ENCODE results near the gene FFAR2. TPM values are rescaled to one million over a fixed set of nuclear protein-coding genes. Genes with fewer than 3 reads are reported as not detected.
A peak's percentile ranks its signal among the peaks of the same experiment; 100 is the strongest.

Gene FFAR2
- total RNA-seq, 1 donor from 2014 or later: 0.16 TPM

- no peak for DNase-seq
Measured at GRCh38 chr19:35490364-35490763, 42.3 kb downstream of the FFAR2 start, which contains the start of gene KRTDAP. KRTDAP (minus strand) TSS chr19:35490464; CDS start chr19:35490442, 22 bp downstream.

GRCh38 chr19:35491836-35492360 lies 43.8 kb downstream of the FFAR2 start:
- DNase-seq: no peak

GRCh38 chr19:35493971-35494370 lies 45.9 kb downstream of the FFAR2 start:
- DNase-seq: no peak

GRCh38 chr19:35495107-35496064 lies 47.3 kb downstream of the FFAR2 start:
- peak; percentile 51 for DNase-seq

GRCh38 chr19:35497406-35497805 lies 49.3 kb downstream of the FFAR2 start:
- DNase-seq: no peak

- DNase-seq: no peak
Measured at GRCh38 chr19:35498220-35498619, 50.2 kb downstream of the FFAR2 start.

DNA sequence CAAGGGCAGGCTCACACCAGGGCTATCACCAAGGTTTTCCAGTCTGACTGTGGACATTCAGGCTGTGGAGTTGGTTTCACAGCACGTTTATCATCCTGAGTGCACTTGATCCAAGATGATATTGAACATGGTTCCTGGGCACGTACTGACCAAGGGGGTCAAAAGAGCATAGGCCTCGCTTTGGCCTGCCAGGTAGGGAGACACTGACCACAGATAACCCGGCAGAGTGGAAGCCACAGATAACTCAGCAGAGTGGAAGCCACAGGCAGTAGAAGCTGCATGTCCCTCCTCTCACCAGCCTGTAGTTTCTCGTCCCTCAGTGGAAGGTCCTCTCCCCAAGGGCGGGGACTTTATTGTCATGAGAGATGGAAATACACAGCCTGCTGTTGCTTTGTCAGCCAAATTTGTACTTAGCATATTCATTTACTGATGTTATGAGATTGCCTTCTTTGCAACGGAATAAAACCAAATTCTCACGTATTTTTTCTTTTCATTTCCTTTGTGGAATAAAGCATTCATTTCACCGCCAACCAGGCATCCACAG lies 51.0 kb downstream of the FFAR2 start:
- DNase-seq: no peak

- no peak for DNase-seq
Measured at GRCh38 chr19:35500611-35501010, 52.6 kb downstream of the FFAR2 start.

Small RNA genes within 50 kb of the gene (small RNA-seq; reads per million reads assigned to genes)
- not detected for gene RN7SL491P

Other genes with a start within 250 kb of the FFAR2 start
- not detected for gene FAM187B, start 219.5 kb upstream of the FFAR2 start, total RNA-seq
- gene LSR, start 199.3 kb upstream of the FFAR2 start, total RNA-seq: 3.1 TPM
- gene USF2, start 179.3 kb upstream of the FFAR2 start, total RNA-seq: 36.0 TPM
- not detected for gene HAMP, start 165.7 kb upstream of the FFAR2 start, total RNA-seq
- gene MAG, start 156.1 kb upstream of the FFAR2 start, total RNA-seq: 0.47 TPM
- not detected for gene CD22, start 119.1 kb upstream of the FFAR2 start, total RNA-seq
- gene FFAR1, start 100.4 kb upstream of the FFAR2 start, total RNA-seq: not detected
- gene FFAR3, start 89.8 kb upstream of the FFAR2 start, total RNA-seq: not detected
- not detected for gene GPR42, start 77.2 kb upstream of the FFAR2 start, total RNA-seq
- gene KRTDAP, start 42.2 kb downstream of the FFAR2 start, total RNA-seq: not detected
- 0.94 TPM for gene DMKN, start 65.4 kb downstream of the FFAR2 start, total RNA-seq
- gene SBSN, start 80.1 kb downstream of the FFAR2 start, total RNA-seq: not detected
- not detected for gene GAPDHS, start 85.2 kb downstream of the FFAR2 start, total RNA-seq
- gene TMEM147, start 97.4 kb downstream of the FFAR2 start, total RNA-seq: 37.4 TPM
- gene ATP4A, start 115.4 kb downstream of the FFAR2 start, total RNA-seq: not detected
- not detected for gene PMIS2, start 137.9 kb downstream of the FFAR2 start, total RNA-seq
- gene HAUS5, start 164.5 kb downstream of the FFAR2 start, total RNA-seq: 6.4 TPM
- 16.7 TPM for gene RBM42, start 180.8 kb downstream of the FFAR2 start, total RNA-seq
- 1.1 TPM for gene ETV2, start 193.5 kb downstream of the FFAR2 start, total RNA-seq
- gene COX6B1, start 200.1 kb downstream of the FFAR2 start, total RNA-seq: 119 TPM
- gene UPK1A, start 218.3 kb downstream of the FFAR2 start, total RNA-seq: not detected

All from occipital lobe (tissue), 3 donors.